Hypothalamus (tissue), 51 donors: ENCODE measurements around the gene OR9Q1.

Experiments
- DNase-seq, 51 donors: peaks; one replicate each; lab custom pipeline; 2025; lab: John Stamatoyannopoulos, UW

OR9Q1 gene

DNA sequence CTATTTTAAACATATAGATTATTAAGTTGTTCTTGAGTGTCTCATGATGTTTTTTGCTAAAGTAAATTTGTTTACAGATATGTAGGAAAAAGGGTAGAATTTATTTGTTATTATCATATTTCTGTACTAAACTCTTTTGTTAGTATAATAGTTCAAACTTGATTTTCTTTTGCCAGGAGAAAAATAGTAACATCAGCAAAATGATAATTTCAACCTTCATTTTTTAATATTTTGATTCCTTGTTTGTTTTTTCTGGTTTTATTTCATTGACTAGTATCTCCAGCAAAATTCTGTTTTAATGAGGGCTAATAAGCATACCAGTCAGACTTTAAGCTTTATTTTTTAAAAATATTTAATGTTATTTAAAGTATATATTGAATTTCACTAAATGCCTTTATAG is 192.8 kb downstream of the OR9Q1 start:
- DNase-seq = no peak

DNA sequence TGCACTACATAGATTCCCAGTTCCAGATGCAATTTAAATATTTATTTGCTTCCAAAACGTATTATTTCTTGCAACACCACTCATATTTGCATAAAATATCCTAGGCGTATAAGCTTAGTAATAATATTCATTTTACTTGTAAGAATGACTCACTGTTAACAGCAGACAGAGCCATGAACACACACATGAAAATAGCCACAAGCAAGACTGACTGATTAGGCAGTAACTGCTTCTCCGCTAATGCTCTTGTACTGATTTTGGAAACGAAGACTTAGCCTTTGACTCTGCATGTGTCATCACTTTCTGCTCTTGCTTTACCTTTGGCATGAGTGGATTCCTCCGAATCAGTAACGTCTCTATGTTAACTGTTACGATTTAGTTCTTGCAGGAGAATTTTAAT is 199.0 kb downstream of the OR9Q1 start:
- no peak for DNase-seq

DNA sequence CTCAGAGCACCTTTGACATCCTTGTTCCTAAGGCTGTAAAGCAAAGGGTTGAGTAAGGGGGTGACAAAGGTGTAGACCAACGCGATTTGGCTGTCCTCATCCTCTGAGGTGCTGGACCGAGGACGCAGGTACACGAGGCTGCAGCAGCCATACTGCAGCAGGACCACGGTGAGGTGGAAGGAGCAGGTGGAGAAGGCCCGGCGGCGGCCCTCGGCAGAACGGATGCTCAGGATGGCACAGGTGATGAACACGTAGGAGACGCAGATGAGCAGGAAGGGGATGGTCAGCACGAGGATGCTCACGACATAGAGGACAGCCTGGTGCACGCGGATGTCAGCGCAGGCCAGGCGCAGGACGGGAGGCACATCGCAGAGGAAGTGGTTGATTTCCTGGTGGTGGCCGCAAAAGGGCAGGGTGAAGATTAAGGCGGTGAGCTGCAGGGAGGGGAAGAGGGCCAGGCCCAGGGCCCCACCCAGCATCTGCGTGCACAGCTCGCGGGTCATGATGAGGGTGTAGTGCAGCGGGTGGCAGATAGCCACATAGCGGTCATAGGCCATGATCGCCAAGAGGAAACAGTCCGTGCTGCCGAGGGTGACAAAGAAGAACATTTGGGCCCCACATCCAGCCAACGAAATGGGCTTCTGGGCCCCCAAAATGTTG is 204.4 kb downstream of the OR9Q1 start:
- DNase-seq = no peak
